Measurements from ENCODE around the gene ZDHHC16. TPM values are rescaled to one million over a fixed set of nuclear protein-coding genes. Genes with fewer than 3 reads are reported as not detected.

Gene ZDHHC16
- 10 to 100 TPM; 17.0 to 36.9 (median 28.2) TPM for total RNA-seq

GRCh38 chr10:97445722-97446639 lies at the start of gene ZDHHC16, which contains the start of gene EXOSC1:
Gene ZDHHC16 (plus strand): TSS chr10:97446175. CDS start chr10:97451676, 5,501 bp downstream.
Gene EXOSC1 (minus strand): TSS chr10:97446006. CDS start chr10:97445985, 21 bp downstream.
- peak within 1 kb of the TSS; percentile 62 to 91 (median 86) for H3K4me3 ChIP-seq
- intact Hi-C loops (cut with DNase I) = no loop called here
- no peaks in the 10 kb centered on the region for H3K9me3 ChIP-seq

GRCh38 chr10:97399843-97400545 lies 46.0 kb upstream of the ZDHHC16 start:
- Histone ChIP-seq H3K4me1 (peaks cover 3 to 20% (median 12%) of the 10 kb centered on the region in 3 donors), H3K4me3 (peak overlapping the region; percentile 67 to 87 (median 80)), H3K27me3 (no peaks in the 10 kb centered on the region), H3K27ac (peak overlapping the region; percentile 83 to 89 (median 86)), H3K36me3 (peaks cover 0 to 38% (median 8%) of the 10 kb centered on the region in 3 donors), H3K9me3 (no peaks in the 10 kb centered on the region)
- DNase-seq = no peak
- TF ChIP-seq CTCF (IDR thresholded peaks at IDR 0.05) (no peak), POLR2A (IDR thresholded peaks at IDR 0.05) (peak in 1 of 4 donors; percentile 40)
- intact Hi-C loops (cut with DNase I) = no loop called here
- 27 to 32% methylated on average over 14 to 20 of the region's 21 CpGs for WGBS, 2 donors

More at GRCh38 chr10:97445722-97446639, at the start of gene ZDHHC16, which contains the start of gene EXOSC1:
- H3K27ac ChIP-seq = peak within 1 kb of the TSS; percentile 64 to 83 (median 82)
- peaks cover 21 to 55% (median 29%) of the 10 kb centered on the region in 3 donors for H3K4me1 ChIP-seq
- TF ChIP-seq POLR2A (IDR thresholded peaks at IDR 0.05) (peak in 3 of 4 donors; percentile 56 to 75 (median 58)), CTCF (IDR thresholded peaks at IDR 0.05) (peak in 1 of 6 experiments; percentile 37)
- DNase-seq = peak; percentile 55
- H3K36me3 ChIP-seq = peaks cover 0 to 25% (median 0%) of the 10 kb centered on the region in 3 donors
- H3K27me3 ChIP-seq = no peaks in the 10 kb centered on the region
- 0 to 3% methylated on average over 18 to 20 of the region's 66 CpGs for WGBS, 2 donors

GRCh38 chr10:97400665-97401454 lies 45.1 kb upstream of the ZDHHC16 start, which contains the start of gene RRP12:
Gene RRP12 (minus strand): TSS chr10:97401340. CDS start chr10:97401231, 109 bp downstream.
- Histone ChIP-seq H3K27me3 (no peaks in the 10 kb centered on the region), H3K27ac (peak within 1 kb of the TSS; percentile 83 to 89 (median 86)), H3K4me1 (peaks cover 3 to 20% (median 12%) of the 10 kb centered on the region in 3 donors), H3K4me3 (peak within 1 kb of the TSS; percentile 67 to 87 (median 80)), H3K36me3 (peaks cover 0 to 29% (median 7%) of the 10 kb centered on the region in 3 donors), H3K9me3 (no peaks in the 10 kb centered on the region)
- DNase-seq = peak; percentile 73
- peak in 1 of 4 donors; percentile 43 for TF ChIP-seq POLR2A (IDR thresholded peaks at IDR 0.05)
- TF ChIP-seq CTCF (IDR thresholded peaks at IDR 0.05) = peak in 1 of 6 experiments; percentile 18
- intact Hi-C loops (cut with DNase I) = no loop called here
- WGBS, 2 donors = 1% methylated on average over 11 to 17 of the region's 39 CpGs

- DNase-seq = no peak
- peak overlapping the region in 3 of 4 donors; percentile 67 to 87 (median 81) for H3K4me3 ChIP-seq
- intact Hi-C loops (cut with DNase I) = no loop called here
Observed at GRCh38 chr10:97401455-97401919, 44.5 kb upstream of the ZDHHC16 start.

More at GRCh38 chr10:97401455-97401919, 44.5 kb upstream of the ZDHHC16 start:
- 74 to 100% methylated on average over 3 to 13 of the region's 13 CpGs for WGBS, 2 donors
- Histone ChIP-seq H3K4me1 (peaks cover 3 to 22% (median 14%) of the 10 kb centered on the region in 3 donors), H3K27ac (peak overlapping the region in 3 of 4 donors; percentile 84 to 89 (median 88)), H3K36me3 (peaks cover 0 to 23% (median under 1%) of the 10 kb centered on the region in 3 donors), H3K27me3 (no peaks in the 10 kb centered on the region), H3K9me3 (no peaks in the 10 kb centered on the region)
- TF ChIP-seq CTCF (IDR thresholded peaks at IDR 0.05) (no peak), POLR2A (IDR thresholded peaks at IDR 0.05) (no peak)

Measured in esophagus squamous epithelium (tissue), 5 donors.